Measurements from ENCODE around the gene KIF22.

GRCh38 chr16:29757950-29758466, 32.5 kb upstream of the KIF22 start:
- TF ChIP-seq CTCF (IDR thresholded peaks at IDR 0.05), result no peak
- TF ChIP-seq POLR2A (IDR thresholded peaks at IDR 0.05), result no peak
